Measurements from ENCODE around the gene WFDC5.

DNA sequence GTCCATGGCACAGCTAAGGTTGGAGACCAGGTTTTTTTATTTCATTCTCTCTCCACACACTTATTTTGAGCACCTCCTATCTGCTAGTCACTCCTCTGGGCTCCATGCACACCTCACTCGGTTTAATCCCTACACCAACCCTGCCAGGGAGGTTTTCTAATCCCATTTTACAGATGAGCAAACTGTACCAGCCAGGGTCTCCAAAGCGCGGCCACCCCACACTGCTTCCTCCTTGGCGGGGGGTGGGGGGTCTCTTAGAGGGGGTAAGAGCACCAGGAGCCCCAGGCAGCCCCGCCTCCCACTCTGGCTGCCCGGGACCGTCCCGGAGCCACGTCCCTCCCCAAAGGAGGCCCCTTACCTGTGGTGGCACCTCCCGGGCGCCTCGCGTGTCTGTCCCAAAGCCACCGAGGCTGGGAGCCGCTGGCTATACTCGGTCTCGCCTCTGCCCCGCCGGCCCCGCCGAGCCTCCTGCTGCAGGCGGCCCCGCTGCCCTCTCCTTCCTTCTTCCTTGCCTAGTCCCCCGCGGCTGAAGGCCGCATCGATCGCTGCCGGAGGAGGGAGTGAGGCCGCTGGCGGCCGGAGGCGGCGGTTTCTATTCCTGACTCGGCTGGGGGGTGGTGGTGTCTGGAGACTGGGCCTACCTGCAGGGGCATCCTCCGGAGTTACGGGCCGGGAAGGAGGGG is 14.3 kb downstream of the WFDC5 start, which contains the start of gene KCNS1:
- TF ChIP-seq, protein P1, sequence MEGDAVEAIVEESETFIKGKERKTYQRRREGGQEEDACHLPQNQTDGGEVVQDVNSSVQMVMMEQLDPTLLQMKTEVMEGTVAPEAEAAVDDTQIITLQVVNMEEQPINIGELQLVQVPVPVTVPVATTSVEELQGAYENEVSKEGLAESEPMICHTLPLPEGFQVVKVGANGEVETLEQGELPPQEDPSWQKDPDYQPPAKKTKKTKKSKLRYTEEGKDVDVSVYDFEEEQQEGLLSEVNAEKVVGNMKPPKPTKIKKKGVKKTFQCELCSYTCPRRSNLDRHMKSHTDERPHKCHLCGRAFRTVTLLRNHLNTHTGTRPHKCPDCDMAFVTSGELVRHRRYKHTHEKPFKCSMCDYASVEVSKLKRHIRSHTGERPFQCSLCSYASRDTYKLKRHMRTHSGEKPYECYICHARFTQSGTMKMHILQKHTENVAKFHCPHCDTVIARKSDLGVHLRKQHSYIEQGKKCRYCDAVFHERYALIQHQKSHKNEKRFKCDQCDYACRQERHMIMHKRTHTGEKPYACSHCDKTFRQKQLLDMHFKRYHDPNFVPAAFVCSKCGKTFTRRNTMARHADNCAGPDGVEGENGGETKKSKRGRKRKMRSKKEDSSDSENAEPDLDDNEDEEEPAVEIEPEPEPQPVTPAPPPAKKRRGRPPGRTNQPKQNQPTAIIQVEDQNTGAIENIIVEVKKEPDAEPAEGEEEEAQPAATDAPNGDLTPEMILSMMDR (IDR thresholded peaks at IDR 0.05; ENCODE audit: low read depth, low read length, missing input control), result no peak
- TF ChIP-seq NR2F2 (IDR thresholded peaks at IDR 0.05) (no peak), JUND (IDR thresholded peaks at IDR 0.05) (no peak), SP1 (IDR thresholded peaks at IDR 0.05) (no peak), FOXA1 (IDR thresholded peaks at IDR 0.05) (no peak), YY1 (IDR thresholded peaks at IDR 0.05) (no peak), GABPA (IDR thresholded peaks at IDR 0.05 in 1 of 2, conservative IDR thresholded peaks at IDR 0.05 in 1 of 2) (no peak), RAD21 (IDR thresholded peaks at IDR 0.05) (no peak), TAF1 (conservative IDR thresholded peaks at IDR 0.05) (no peak), FOXA2 (IDR thresholded peaks at IDR 0.05) (no peak), EGR1 (IDR thresholded peaks at IDR 0.05; ENCODE audit: low read depth in 2 of 2) (no peak)
- TF ChIP-seq, protein P2, sequence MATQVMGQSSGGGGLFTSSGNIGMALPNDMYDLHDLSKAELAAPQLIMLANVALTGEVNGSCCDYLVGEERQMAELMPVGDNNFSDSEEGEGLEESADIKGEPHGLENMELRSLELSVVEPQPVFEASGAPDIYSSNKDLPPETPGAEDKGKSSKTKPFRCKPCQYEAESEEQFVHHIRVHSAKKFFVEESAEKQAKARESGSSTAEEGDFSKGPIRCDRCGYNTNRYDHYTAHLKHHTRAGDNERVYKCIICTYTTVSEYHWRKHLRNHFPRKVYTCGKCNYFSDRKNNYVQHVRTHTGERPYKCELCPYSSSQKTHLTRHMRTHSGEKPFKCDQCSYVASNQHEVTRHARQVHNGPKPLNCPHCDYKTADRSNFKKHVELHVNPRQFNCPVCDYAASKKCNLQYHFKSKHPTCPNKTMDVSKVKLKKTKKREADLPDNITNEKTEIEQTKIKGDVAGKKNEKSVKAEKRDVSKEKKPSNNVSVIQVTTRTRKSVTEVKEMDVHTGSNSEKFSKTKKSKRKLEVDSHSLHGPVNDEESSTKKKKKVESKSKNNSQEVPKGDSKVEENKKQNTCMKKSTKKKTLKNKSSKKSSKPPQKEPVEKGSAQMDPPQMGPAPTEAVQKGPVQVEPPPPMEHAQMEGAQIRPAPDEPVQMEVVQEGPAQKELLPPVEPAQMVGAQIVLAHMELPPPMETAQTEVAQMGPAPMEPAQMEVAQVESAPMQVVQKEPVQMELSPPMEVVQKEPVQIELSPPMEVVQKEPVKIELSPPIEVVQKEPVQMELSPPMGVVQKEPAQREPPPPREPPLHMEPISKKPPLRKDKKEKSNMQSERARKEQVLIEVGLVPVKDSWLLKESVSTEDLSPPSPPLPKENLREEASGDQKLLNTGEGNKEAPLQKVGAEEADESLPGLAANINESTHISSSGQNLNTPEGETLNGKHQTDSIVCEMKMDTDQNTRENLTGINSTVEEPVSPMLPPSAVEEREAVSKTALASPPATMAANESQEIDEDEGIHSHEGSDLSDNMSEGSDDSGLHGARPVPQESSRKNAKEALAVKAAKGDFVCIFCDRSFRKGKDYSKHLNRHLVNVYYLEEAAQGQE (IDR thresholded peaks at IDR 0.05), result no peak
- TF ChIP-seq, protein P3, sequence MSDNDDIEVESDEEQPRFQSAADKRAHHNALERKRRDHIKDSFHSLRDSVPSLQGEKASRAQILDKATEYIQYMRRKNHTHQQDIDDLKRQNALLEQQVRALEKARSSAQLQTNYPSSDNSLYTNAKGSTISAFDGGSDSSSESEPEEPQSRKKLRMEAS (IDR thresholded peaks at IDR 0.05), result no peak
- TF ChIP-seq, protein P4, sequence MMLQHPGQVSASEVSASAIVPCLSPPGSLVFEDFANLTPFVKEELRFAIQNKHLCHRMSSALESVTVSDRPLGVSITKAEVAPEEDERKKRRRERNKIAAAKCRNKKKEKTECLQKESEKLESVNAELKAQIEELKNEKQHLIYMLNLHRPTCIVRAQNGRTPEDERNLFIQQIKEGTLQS (IDR thresholded peaks at IDR 0.05), result no peak
